ENCODE measurements around the gene SOX4.

SOX4 gene

GRCh38 chr6:21613809-21614208 lies 20.3 kb downstream of the SOX4 start:
- no peak for DNase-seq (ENCODE audit: low read depth in 2 of 2)

GRCh38 chr6:21614226-21614625 lies 20.7 kb downstream of the SOX4 start:
- no peak for DNase-seq (ENCODE audit: low read depth in 2 of 2)

- no peak for DNase-seq (ENCODE audit: low read depth in 2 of 2)
Observed at GRCh38 chr6:21615504-21615903, 22.0 kb downstream of the SOX4 start.

DNA sequence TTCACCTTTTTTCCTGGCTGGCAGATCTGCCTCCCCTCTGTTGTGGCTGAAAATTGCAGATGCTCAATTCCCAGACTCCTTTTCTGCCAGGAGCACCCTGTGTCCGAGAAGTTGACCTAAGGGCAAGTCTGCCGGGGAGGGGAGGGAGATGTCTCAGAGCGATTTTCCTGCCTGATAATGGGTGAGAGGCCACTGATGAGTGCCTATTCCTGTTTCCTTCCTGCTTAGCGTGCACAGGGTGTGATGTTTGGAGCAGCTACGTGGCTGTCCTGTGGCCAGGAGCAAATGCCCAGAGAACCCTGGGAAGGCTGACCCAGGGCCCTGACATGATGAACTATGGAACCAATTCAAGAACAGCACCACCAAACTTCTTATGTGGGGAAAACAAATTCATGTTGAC lies 22.5 kb downstream of the SOX4 start:
- DNase-seq (ENCODE audit: low read depth in 2 of 2): no peak

DNA sequence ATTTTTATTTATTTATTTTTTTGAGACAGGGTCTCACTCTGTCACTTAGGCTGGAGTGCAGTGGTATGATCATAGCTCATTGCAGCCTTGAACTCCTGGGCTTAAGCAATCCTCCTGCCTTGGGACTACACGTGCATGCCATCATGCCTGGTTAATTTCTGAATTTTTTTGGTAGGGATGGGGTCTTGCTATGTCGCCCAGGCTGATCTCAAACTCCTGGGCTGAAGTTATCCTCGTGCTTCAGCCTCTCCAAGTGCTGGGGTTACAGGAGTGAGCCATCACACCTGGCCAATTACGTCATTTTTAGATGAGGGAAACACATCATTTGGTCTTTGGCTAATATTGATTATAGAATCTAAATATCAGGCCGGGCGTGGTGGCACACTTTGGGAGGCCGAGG lies 32.1 kb downstream of the SOX4 start:
- DNase-seq (ENCODE audit: low read depth in 2 of 2): no peak

- DNase-seq (ENCODE audit: low read depth in 2 of 2): no peak
Observed at GRCh38 chr6:21626756-21627155, 33.2 kb downstream of the SOX4 start.

DNA sequence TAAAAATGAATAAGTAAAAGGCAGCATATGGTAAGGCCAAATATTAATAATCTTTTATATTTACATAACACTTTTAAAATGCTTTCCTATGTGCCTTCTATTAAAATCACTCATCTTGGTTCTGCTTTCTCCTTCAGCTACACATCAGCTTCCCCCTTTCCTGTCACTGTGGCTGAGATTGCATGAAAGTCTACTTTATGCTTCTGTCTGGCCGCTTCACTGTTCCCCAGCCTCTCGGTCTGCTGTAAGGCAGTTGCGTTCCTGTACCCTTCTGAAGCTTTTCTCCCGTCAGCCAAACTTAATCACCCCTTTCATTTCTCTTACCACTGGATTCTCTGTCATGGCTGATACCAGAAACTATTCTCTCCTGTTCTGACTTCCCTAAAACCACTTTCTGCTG lies 34.6 kb downstream of the SOX4 start:
- no peak for DNase-seq (ENCODE audit: low read depth in 2 of 2)

DNA sequence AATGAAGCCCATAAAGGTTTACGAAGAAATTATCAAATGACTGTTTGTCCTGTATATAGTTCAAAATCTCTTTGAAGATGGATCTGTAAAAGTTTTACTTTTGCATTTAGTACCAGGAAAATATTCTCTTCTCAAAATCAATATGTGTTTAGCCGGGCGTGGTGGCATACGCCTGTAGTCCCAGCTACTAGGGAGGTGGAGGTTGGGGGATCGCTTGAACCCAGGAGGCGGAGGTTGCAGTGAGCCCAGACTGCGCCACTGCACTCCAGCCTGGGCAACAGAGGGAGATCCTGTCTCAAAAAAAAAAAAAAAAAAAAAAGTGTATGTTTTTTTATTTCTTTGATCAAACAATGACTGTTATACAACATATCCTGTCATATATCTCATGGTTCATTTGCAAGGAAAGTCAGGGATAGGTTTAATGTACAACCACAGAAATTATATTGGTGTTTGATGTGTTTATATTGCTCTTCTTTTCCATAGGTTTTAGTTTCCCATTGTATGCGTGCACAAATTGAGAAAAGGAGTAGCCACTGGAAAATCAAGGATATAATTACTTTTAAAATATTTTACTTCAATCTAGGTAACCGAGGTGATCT lies 40.1 kb downstream of the SOX4 start:
- no peak for DNase-seq (ENCODE audit: low read depth in 2 of 2)

DNA sequence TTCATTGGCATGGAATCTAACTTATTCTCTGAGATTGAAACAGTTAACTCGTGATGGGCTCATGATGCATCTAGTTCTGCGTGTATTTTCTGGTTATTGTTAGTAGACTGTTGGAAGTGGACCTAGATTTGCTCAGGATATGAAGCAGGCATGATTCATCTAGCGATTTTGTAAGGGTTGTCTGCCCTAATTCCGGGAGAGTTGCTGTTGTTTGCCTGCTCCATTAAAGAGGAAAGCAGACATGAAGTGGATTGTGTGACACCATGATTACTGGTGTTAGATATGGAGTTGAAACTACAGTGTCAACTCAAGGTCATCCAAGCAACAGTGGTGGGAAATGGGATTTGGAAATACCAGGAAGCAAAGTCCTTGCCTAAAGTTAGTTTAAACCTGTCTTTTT lies 41.0 kb downstream of the SOX4 start:
- peak; percentile 80 to 82 for DNase-seq (ENCODE audit: low read depth in 2 of 2)

DNA sequence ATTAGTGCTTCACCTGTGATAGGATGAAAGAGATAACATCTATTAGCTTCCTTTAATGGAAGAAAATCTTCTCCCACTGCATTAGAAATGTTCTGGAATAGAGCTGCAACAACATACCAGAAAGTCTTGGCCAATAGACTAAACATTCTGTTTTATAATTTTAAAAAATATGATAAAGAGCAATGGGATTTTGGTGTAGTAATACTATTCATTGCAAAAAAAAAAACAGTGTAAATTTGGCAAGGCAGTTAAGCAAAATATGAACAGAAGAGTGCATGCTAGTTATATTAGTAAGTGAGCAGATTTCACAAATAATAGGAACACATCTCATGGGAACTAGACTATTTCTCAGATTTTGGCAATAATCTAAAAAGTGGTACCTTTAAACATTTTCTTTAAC lies 43.3 kb downstream of the SOX4 start:
- no peak for DNase-seq (ENCODE audit: low read depth in 2 of 2)

DNA sequence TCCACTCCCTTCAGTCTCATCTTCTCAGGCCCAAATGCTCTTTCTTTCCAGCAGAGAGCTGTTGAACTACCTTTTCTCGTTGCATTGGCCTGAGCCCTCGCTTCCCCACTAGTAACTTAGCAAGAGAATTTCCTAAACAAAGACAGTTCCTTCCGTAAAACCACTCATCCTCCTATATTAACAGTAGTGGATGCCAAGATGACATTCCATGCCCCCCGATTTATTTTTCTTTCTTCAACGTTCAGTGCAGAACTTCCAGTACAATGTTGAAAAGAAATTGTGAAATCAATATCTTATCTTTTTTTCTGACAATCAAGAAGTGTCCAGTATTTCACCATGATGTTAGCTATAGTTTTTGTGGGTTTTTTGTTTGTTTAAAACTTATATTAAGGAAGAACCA lies 45.8 kb downstream of the SOX4 start:
- no peak for DNase-seq (ENCODE audit: low read depth in 2 of 2)
